HG02588 (cell line): ENCODE results near the gene RIMS4.

Experiments
- ATAC-seq: cut with Tn5 transposase; IDR thresholded peaks from one replicate; pipeline ENCODE4 v1.9.1; 2021; ENCODE audit warnings: mild to moderate bottlenecking, moderate library complexity; ENCODE audit not compliant: unreplicated experiment

RIMS4 gene

GRCh38 chr20:44810391-44811149, at the start of gene RIMS4:
Gene RIMS4, minus strand, starts transcription at chr20:44810546. Its CDS starts 275 bp downstream, at chr20:44810271.
- no peak for ATAC-seq

GRCh38 chr20:44858606-44859360, 48.4 kb upstream of the RIMS4 start:
- no peak for ATAC-seq

GRCh38 chr20:44856856-44857448, 46.6 kb upstream of the RIMS4 start:
- ATAC-seq: no peak

GRCh38 chr20:44856442-44856841, 46.1 kb upstream of the RIMS4 start:
- ATAC-seq: no peak

GRCh38 chr20:44851545-44851944, 41.2 kb upstream of the RIMS4 start:
- ATAC-seq: no peak

GRCh38 chr20:44850837-44851236, 40.5 kb upstream of the RIMS4 start:
- ATAC-seq: no peak

GRCh38 chr20:44850272-44850671, 39.9 kb upstream of the RIMS4 start:
- ATAC-seq: no peak

GRCh38 chr20:44849703-44850102, 39.4 kb upstream of the RIMS4 start:
- no peak for ATAC-seq

- ATAC-seq: no peak
Observed at GRCh38 chr20:44848254-44849015, 38.1 kb upstream of the RIMS4 start.

GRCh38 chr20:44843876-44844275, 33.5 kb upstream of the RIMS4 start:
- no peak for ATAC-seq

- no peak for ATAC-seq
Observed at GRCh38 chr20:44841955-44842354, 31.6 kb upstream of the RIMS4 start.

- ATAC-seq: no peak
Observed at GRCh38 chr20:44840826-44841225, 30.5 kb upstream of the RIMS4 start.

- no peak for ATAC-seq
Observed at GRCh38 chr20:44839481-44839880, 29.1 kb upstream of the RIMS4 start.

- no peak for ATAC-seq
Observed at GRCh38 chr20:44838521-44838920, 28.2 kb upstream of the RIMS4 start.

- no peak for ATAC-seq
Observed at GRCh38 chr20:44837946-44838345, 27.6 kb upstream of the RIMS4 start.

- no peak for ATAC-seq
Observed at GRCh38 chr20:44836601-44837120, 26.3 kb upstream of the RIMS4 start.

- no peak for ATAC-seq
Observed at GRCh38 chr20:44835661-44836221, 25.4 kb upstream of the RIMS4 start.

GRCh38 chr20:44835116-44835515, 24.8 kb upstream of the RIMS4 start:
- no peak for ATAC-seq

GRCh38 chr20:44834693-44835092, 24.3 kb upstream of the RIMS4 start:
- ATAC-seq: no peak

GRCh38 chr20:44833437-44833836, 23.1 kb upstream of the RIMS4 start:
- no peak for ATAC-seq

GRCh38 chr20:44832724-44833123, 22.4 kb upstream of the RIMS4 start:
- no peak for ATAC-seq
